ENCODE results near the gene APEH. TPM values are rescaled to one million over a fixed set of nuclear protein-coding genes. Genes with fewer than 3 reads are reported as not detected.

Gene APEH
- total RNA-seq, 1 donor from 2014 or later, result 88.5 TPM

GRCh38 chr3:49654955-49655556 lies 19.1 kb upstream of the APEH start:
- ATAC-seq, result no peak
- TF ChIP-seq CTCF (IDR thresholded peaks at IDR 0.05), result no peak
- no peak for DNase-seq
- H3K27me3 ChIP-seq, result no peaks in the 10 kb centered on the region
- H3K27ac ChIP-seq, result no peak overlapping the region
- H3K4me1 ChIP-seq, result no peaks in the 10 kb centered on the region
- intact Hi-C loops (cut with DNase I), result no loop called here
- no peak overlapping the region for H3K4me3 ChIP-seq
- no peaks in the 10 kb centered on the region for H3K9me3 ChIP-seq
- no peaks in the 10 kb centered on the region for H3K36me3 ChIP-seq

GRCh38 chr3:49655731-49656285 lies 18.3 kb upstream of the APEH start:
- intact Hi-C loops (cut with DNase I), result no loop called here
- H3K27me3 ChIP-seq, result no peaks in the 10 kb centered on the region
- DNase-seq (no peak), ATAC-seq (no peak)
- H3K27ac ChIP-seq, result no peak overlapping the region
- no peak for TF ChIP-seq CTCF (IDR thresholded peaks at IDR 0.05)
- H3K4me1 ChIP-seq, result no peaks in the 10 kb centered on the region
- no peaks in the 10 kb centered on the region for H3K9me3 ChIP-seq
- H3K4me3 ChIP-seq, result no peak overlapping the region
- H3K36me3 ChIP-seq, result no peaks in the 10 kb centered on the region

- Histone ChIP-seq H3K4me1 (no peaks in the 10 kb centered on the region), H3K27ac (no peak overlapping the region), H3K36me3 (no peaks in the 10 kb centered on the region), H3K27me3 (no peaks in the 10 kb centered on the region), H3K9me3 (no peaks in the 10 kb centered on the region), H3K4me3 (no peak overlapping the region)
- no peak for TF ChIP-seq CTCF (IDR thresholded peaks at IDR 0.05)
- ATAC-seq (no peak), DNase-seq (no peak)
- intact Hi-C loops (cut with DNase I), result no loop called here
These were observed 17.5 kb upstream of the APEH start for GRCh38 chr3:49656541-49657112.

GRCh38 chr3:49657208-49657915 lies 16.8 kb upstream of the APEH start:
- Histone ChIP-seq H3K9me3 (no peaks in the 10 kb centered on the region), H3K36me3 (no peaks in the 10 kb centered on the region), H3K4me1 (no peaks in the 10 kb centered on the region), H3K27me3 (no peaks in the 10 kb centered on the region), H3K27ac (no peak overlapping the region), H3K4me3 (no peak overlapping the region)
- intact Hi-C loops (cut with DNase I), result no loop called here
- no peak for TF ChIP-seq CTCF (IDR thresholded peaks at IDR 0.05)
- DNase-seq (no peak), ATAC-seq (no peak)

DNA sequence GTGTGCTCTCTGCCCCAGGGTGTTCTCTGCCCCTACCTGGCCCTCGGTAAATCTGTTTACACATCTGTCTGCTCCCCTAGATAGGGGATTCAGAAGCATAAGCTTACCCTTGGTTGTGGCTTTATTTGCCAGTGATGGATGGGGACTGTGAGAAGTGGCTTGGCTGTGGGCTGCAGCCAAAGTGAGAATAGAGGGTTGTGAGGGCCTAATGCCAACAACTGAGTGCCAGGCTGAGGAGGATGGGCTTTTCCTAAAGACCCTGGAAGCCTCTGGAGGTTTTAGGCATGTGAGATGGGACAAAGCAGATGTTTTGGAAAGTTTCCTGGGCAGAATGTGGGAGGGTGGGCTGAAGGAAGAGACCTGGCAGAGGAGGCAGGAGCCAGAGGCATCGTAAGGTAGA lies 15.4 kb upstream of the APEH start:
- Histone ChIP-seq H3K4me1 (no peaks in the 10 kb centered on the region), H3K27me3 (no peaks in the 10 kb centered on the region), H3K36me3 (no peaks in the 10 kb centered on the region), H3K27ac (no peak overlapping the region), H3K4me3 (no peak overlapping the region), H3K9me3 (no peaks in the 10 kb centered on the region)
- no peak for TF ChIP-seq CTCF (IDR thresholded peaks at IDR 0.05)
- intact Hi-C loops (cut with DNase I), result no loop called here
- ATAC-seq (no peak), DNase-seq (no peak)

All from upper lobe of right lung (tissue), 1 donor.